Vagina (tissue), 2 donors: ENCODE measurements around the gene THBS3.

ENCODE experiments used
- CTCF ChIP-seq, 3 experiments: fragments of 450-650 bp in 2 of 3; fragments of 200-600 bp in 1 of 3; sonication (generic) in 1 of 3; IDR thresholded peaks; one replicate each; pipeline ENCODE4 v1.5.1; 2017 to 2019; ENCODE audit warnings: antibody characterized with exemption in 3 of 3, mild to moderate bottlenecking in 2 of 3, moderate library complexity in 2 of 3
- POLR2AphosphoS5 ChIP-seq, 2 donors: sonication (generic); formaldehyde crosslinking; IDR thresholded peaks; one replicate each; pipeline ENCODE4 v1.9.0; 2017; ENCODE audit warnings: antibody characterized with exemption in 2 of 2, mild to moderate bottlenecking in 2 of 2, low read depth in 1 of 2; ENCODE audit not compliant: insufficient read depth in 1 of 2

GRCh38 chr1:155160128-155160527 is 47.6 kb downstream of the THBS3 start:
- no peak for TF ChIP-seq CTCF (IDR thresholded peaks at IDR 0.05)
- TF ChIP-seq POLR2AphosphoS5 (IDR thresholded peaks at IDR 0.05; ENCODE audit: insufficient read depth in 1 of 2, low read depth in 1 of 2), result no peak
